Endodermal cell (in vitro differentiated cells): ENCODE data around the gene RABGAP1L. TPM values are rescaled to one million over a fixed set of nuclear protein-coding genes. Genes with fewer than 3 reads are reported as not detected.

Source experiments
- DNase-seq: peaks from one replicate; pipeline ENCODE4 v3.0.0-alpha.2; 2017
- H3K27ac ChIP-seq: 2 replicates; pipeline ENCODE4 v1.5.1; 2013; ENCODE audit warnings: mild to moderate bottlenecking, low read depth, low read length, moderate library complexity
- H3K27me3 ChIP-seq: 2 replicates; pipeline ENCODE4 v1.6.1; 2013; ENCODE audit warnings: mild to moderate bottlenecking, low read length, moderate library complexity; ENCODE audit not compliant: insufficient read depth, control insufficient read depth, poor library complexity, severe bottlenecking
- H3K36me3 ChIP-seq: 2 replicates; pipeline ENCODE4 v1.7.0; 2013; ENCODE audit warnings: mild to moderate bottlenecking, low read length, moderate library complexity; ENCODE audit not compliant: control insufficient read depth, insufficient read depth
- H3K4me1 ChIP-seq: one replicate; pipeline ENCODE4 v1.7.0; 2013; ENCODE audit warnings: low read length; ENCODE audit not compliant: control insufficient read depth, insufficient read depth
- H3K4me3 ChIP-seq: 2 replicates; pipeline ENCODE4 v1.5.1; 2013; ENCODE audit warnings: mild to moderate bottlenecking, low read length, moderate library complexity
- H3K9ac ChIP-seq: 2 replicates; pipeline ENCODE4 v1.6.1; 2013; ENCODE audit warnings: mild to moderate bottlenecking, low read length, moderate library complexity; ENCODE audit not compliant: poor library complexity, severe bottlenecking; ENCODE audit errors: extremely low read depth
- H3K9me3 ChIP-seq: 2 replicates; pipeline ENCODE4 v1.6.1; 2013; ENCODE audit warnings: mild to moderate bottlenecking, low read length, moderate library complexity; ENCODE audit not compliant: control insufficient read depth
- H3K27ac Mint-ChIP-seq: 2 replicates; pipeline ENCODE4 v1.8.0; 2020; ENCODE audit warnings: mixed read lengths
- H3K27me3 Mint-ChIP-seq: 2 replicates; pipeline ENCODE4 v1.8.0; 2021; ENCODE audit warnings: mild to moderate bottlenecking, mixed read lengths; ENCODE audit not compliant: insufficient read depth
- H3K36me3 Mint-ChIP-seq: 2 replicates; pipeline ENCODE4 v1.8.0; 2020; ENCODE audit warnings: low read depth, mixed read lengths
- H3K4me1 Mint-ChIP-seq: 2 replicates; pipeline ENCODE4 v1.8.0; 2020; ENCODE audit warnings: mixed read lengths
- H3K4me3 Mint-ChIP-seq: 2 replicates; pipeline ENCODE4 v1.8.0; 2020; ENCODE audit warnings: mild to moderate bottlenecking, moderate library complexity, mixed read lengths
- H3K9me3 Mint-ChIP-seq: 2 replicates; pipeline ENCODE4 v1.8.0; 2020; ENCODE audit warnings: mild to moderate bottlenecking, mixed read lengths
- WGBS, 2 experiments: methylation state at CpG; one replicate each; pipeline versions ENCODE4 v1.1.5 to v1.1.7; 2013; ENCODE audit warnings: missing lambda C conversion rate in 2 of 2, mixed read lengths in 1 of 2; ENCODE audit not compliant: insufficient coverage in 1 of 2, insufficient read length in 1 of 2; 5-methylcytosine and 5-hydroxymethylcytosine counted together
- total RNA-seq, 2 donors: library from RNA; stranded (reverse); fragmentation: NEBNext Ultra II Directional in 1 of 2; extraction: Animal tissue kit (Norgen Biotek cat#: 25700) in 1 of 2; gene quantifications; 2 replicates in 1 of 2; 3 replicates in 1 of 2; pipeline ENCODE4 v1.2.1, GENCODE V29; 2021
- TF ChIP-seq, protein P1 (sequence below): fragments of 200-600 bp; sonication (generic); conservative IDR thresholded peaks from 2 replicates; pipeline ENCODE4 v1.5.0; 2021; ENCODE audit warnings: antibody characterized with exemption, mild to moderate bottlenecking

The RABGAP1L gene
- total RNA-seq, 2 donors from 2014 or later = 32.5 to 36.9 TPM

DNA sequence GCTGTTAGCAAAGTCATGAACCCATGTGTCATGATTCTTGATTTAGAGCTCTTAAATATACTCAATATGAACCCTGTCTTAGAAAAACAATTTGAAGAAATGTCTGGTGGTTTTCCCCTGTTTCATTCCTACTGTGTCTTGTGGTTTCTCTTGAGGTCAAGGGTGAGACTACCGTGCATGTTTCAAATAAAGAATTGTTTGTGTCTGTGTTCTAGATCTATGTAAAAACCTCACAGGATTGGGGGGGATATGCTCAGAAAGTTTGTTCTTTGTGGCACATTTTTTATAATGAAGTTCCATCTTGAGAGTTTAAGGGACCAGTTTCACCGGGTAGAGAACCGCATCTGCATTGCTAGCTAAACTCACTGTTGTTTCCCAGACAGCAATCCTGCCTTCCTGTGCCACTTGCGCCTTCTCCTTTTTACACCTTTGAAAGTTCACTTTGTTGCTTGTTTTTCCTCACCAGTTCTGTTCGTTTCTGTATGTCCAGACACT, 809.5 kb downstream of the RABGAP1L start:
- H3K9me3 Mint-ChIP-seq = no peaks in the 10 kb centered on the region
- no peak overlapping the region for H3K9ac ChIP-seq
- peaks cover 55% of the 10 kb centered on the region for H3K4me1 Mint-ChIP-seq
- WGBS, 2 experiments = 90 to 96% methylated on average over 4 to 5 of the region's 5 CpGs
- no peak overlapping the region for H3K27ac Mint-ChIP-seq
- H3K4me3 ChIP-seq = no peak overlapping the region
- peaks cover 20% of the 10 kb centered on the region for H3K4me1 ChIP-seq
- H3K27me3 Mint-ChIP-seq = no peaks in the 10 kb centered on the region
- DNase-seq = no peak
- no peaks in the 10 kb centered on the region for H3K36me3 ChIP-seq
- H3K27me3 ChIP-seq = no peaks in the 10 kb centered on the region
- H3K27ac ChIP-seq = no peak overlapping the region
- H3K36me3 Mint-ChIP-seq = no peaks in the 10 kb centered on the region
- H3K4me3 Mint-ChIP-seq = no peak overlapping the region
- H3K9me3 ChIP-seq = no peaks in the 10 kb centered on the region
- TF ChIP-seq, protein P1, sequence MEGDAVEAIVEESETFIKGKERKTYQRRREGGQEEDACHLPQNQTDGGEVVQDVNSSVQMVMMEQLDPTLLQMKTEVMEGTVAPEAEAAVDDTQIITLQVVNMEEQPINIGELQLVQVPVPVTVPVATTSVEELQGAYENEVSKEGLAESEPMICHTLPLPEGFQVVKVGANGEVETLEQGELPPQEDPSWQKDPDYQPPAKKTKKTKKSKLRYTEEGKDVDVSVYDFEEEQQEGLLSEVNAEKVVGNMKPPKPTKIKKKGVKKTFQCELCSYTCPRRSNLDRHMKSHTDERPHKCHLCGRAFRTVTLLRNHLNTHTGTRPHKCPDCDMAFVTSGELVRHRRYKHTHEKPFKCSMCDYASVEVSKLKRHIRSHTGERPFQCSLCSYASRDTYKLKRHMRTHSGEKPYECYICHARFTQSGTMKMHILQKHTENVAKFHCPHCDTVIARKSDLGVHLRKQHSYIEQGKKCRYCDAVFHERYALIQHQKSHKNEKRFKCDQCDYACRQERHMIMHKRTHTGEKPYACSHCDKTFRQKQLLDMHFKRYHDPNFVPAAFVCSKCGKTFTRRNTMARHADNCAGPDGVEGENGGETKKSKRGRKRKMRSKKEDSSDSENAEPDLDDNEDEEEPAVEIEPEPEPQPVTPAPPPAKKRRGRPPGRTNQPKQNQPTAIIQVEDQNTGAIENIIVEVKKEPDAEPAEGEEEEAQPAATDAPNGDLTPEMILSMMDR = no peak

DNA sequence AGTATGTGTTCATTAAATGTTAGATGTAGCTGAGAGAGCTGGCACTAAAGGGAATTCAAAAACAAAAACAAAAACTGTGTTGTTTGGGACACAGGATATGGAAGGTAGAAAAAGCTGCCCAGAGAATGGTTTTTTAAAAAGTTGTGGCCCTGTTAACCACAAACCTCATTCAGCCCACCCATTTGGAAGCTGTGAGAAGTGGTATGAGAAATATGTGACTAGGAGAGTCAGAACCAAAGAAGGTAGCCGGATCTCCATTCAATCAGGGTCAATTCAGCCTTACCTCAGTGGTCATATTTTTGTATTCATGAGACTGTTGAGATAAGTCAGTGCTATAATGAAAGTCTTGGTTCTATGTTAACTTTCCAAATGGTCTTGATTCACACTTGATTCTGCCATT, 810.7 kb downstream of the RABGAP1L start:
- Mint-ChIP-seq H3K9me3 (no peaks in the 10 kb centered on the region), H3K27ac (no peak overlapping the region), H3K27me3 (no peaks in the 10 kb centered on the region), H3K36me3 (peaks cover 6% of the 10 kb centered on the region), H3K4me1 (peaks cover 43% of the 10 kb centered on the region), H3K4me3 (no peak overlapping the region)
- H3K27ac ChIP-seq = no peak overlapping the region
- peaks cover 12% of the 10 kb centered on the region for H3K4me1 ChIP-seq
- WGBS, 2 experiments = 97% methylated on average over 1 of the region's 1 CpG; no CpG with 5 or more reads in 1 of the 2 experiments
- TF ChIP-seq, protein P1 = no peak
- H3K9ac ChIP-seq = no peak overlapping the region
- H3K9me3 ChIP-seq = no peaks in the 10 kb centered on the region
- no peaks in the 10 kb centered on the region for H3K36me3 ChIP-seq
- H3K4me3 ChIP-seq = no peak overlapping the region
- no peak for DNase-seq
- no peaks in the 10 kb centered on the region for H3K27me3 ChIP-seq

DNA sequence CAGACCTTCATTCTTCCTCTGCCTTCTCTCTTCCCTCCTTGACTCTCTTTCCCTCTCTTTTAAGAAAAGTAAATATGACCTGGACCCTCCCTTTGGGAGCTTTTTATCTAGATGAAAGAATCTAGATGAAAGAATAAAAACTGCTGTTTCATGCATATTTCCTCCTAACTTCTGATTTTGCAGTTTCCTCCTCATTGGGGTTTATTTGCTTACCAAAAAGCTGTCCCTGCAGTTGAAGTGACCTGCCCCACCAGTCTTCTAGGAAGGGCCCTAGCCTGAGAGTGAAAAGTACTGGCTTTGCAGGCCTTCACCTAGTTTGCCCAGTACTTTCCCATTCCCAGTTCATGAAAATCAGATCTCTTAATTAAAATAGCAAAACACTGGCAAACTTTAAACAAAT, 812.1 kb downstream of the RABGAP1L start:
- no peak overlapping the region for H3K27ac ChIP-seq
- Mint-ChIP-seq H3K4me3 (no peak overlapping the region), H3K27ac (peak overlapping the region; percentile 65), H3K9me3 (no peaks in the 10 kb centered on the region), H3K4me1 (peaks cover 40% of the 10 kb centered on the region), H3K36me3 (peaks cover 6% of the 10 kb centered on the region), H3K27me3 (no peaks in the 10 kb centered on the region)
- H3K27me3 ChIP-seq = no peaks in the 10 kb centered on the region
- peaks cover 9% of the 10 kb centered on the region for H3K4me1 ChIP-seq
- TF ChIP-seq, protein P1 = no peak
- H3K9ac ChIP-seq = no peak overlapping the region
- H3K4me3 ChIP-seq = peak overlapping the region; percentile 12
- DNase-seq = no peak
- H3K9me3 ChIP-seq = no peaks in the 10 kb centered on the region
- no peaks in the 10 kb centered on the region for H3K36me3 ChIP-seq
